SHP77 treated with DMSO at 0.1 percent for 48 hours (cell line): ENCODE results near the gene SERPINB10.
A peak's percentile ranks its signal among the peaks of the same experiment; 100 is the strongest.

Experiments
- DNase-seq: peaks from one replicate; lab custom pipeline; 2025; lab: John Stamatoyannopoulos, UW

The SERPINB10 gene

GRCh38 chr18:63907664-63908063 is at the start of gene SERPINB10:
TSS of gene SERPINB10 (plus strand) at chr18:63907958. CDS start at chr18:63915511, 7,553 bp downstream.
- no peak for DNase-seq

DNA sequence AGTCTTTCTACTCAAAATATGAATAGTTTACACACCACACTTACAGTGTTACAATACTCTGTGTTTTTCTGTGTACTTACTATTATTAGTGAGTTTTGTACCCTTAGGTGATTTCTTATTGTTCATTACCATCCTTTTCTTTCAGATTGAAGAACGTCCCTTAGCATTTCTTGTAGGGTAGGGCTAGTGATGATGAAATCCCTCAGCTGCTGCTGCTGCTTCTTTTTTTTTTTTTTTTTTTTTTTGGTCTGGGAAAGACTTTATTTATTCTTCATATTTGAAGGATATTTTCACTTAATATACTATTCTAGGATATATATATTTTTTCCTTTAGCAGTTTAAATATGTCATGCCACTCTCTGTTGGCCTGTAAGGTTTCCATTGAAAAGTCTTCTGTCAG is 49.3 kb upstream of the SERPINB10 start:
- no peak for DNase-seq

DNA sequence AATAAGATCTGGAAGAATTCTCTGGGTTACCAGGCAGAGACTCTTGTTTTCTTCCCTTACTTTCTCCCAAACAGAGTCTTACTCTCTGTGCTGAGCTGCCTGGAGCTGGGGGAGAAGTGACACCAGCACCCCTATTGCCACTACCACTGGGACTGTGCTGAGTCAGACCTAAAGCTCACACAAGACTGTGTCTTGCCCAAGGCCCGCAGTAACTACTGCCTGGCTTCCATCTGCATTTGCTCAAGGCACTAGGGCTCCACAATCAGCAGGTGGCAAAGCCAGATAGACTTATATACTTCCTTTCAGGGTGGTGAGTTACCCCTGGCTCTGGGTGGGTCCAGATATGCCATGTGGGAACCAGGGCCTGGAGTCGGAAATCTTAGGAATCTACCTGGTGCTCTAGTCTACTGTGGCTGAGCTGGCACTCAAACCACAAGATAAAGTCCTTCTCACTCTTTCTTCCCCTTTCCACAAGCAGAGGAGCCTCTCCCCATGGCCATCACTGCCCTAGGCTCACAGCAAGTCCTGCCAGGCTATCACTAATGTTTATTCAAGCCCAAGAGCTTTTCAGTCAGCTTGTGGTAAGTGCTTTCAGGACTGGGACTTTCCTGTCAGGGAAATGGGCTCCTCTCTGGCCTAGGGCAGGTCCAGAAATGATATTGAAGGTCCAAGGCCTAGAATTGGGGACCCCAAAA is 47.8 kb upstream of the SERPINB10 start:
- no peak for DNase-seq

GRCh38 chr18:63860531-63860930 is 47.2 kb upstream of the SERPINB10 start:
- DNase-seq = no peak

DNA sequence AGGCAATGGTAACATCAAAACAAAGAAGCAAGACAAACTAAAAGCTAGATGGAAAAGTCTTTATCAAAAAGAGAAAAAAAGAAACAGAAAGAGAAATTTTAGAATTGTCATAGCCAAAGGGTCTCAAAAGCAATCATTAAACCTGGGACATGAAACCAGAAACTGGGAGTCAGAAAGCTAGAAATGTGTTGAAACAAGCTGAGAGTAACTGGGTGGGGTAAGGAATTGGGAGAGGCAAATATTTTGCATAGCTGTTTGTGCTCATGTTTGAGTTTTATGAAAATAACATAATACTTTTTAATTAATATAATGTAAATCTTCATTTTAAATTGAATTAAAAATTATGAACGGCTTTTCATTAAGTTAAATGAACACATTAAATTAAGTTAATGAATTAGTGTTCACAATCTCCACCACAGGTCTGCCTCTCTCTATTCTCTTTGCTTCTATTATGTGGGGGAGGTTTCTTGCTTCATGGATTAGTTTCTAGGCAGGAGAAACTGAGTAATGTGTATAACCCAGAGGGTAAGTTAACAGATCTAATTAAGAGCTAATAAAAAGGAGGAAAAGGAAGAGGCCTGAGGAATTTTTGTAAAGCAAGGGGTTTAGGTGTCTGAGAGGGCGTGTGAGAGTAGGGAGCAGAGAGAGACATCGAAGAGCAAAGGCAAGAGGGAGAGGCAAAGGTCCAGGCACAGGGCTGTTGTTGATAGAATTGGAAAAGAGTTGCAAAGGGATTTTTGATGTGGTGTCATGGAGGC is 40.2 kb upstream of the SERPINB10 start:
- no peak for DNase-seq

DNA sequence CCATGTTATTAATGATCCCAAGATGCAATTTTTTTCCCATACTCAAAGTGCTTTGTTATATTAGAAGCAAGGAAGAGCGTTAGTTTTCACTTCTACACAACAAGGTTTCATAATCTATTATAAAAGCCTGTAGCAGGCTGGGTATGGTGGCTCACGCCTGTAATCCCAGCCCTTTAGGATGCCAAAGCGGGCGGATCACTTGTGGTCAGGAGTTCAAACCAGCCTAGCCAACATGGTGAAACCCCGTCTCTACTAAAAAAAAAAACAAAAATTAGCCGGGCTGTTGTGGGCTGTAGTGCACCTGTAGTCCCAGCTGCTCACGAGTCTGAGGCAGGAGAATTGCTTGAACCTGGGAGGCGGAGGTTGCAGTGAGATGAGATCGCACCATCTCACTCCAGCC is 39.2 kb upstream of the SERPINB10 start:
- DNase-seq = no peak

DNA sequence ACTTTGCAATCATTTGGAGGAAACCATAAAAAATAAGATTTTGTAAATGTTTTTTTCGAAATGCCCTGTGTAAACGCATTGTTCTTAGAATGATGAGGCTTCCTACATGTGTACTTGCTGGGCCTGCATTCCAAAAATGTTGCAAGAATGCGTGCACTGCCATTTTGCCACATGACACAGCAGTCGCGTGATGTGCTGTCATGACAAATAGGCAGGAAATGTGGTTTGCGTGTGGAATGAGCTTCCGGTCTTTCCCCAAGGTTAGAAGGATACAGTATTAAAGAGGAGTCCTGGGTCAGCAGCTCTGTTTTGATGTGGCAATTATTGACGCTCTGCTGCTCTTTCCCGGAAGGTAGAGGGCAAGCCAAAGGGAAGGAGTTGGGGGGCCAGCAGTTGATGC is 38.4 kb upstream of the SERPINB10 start:
- DNase-seq = no peak

- no peak for DNase-seq
These were observed 37.9 kb upstream of the SERPINB10 start for GRCh38 chr18:63869851-63870250.

DNA sequence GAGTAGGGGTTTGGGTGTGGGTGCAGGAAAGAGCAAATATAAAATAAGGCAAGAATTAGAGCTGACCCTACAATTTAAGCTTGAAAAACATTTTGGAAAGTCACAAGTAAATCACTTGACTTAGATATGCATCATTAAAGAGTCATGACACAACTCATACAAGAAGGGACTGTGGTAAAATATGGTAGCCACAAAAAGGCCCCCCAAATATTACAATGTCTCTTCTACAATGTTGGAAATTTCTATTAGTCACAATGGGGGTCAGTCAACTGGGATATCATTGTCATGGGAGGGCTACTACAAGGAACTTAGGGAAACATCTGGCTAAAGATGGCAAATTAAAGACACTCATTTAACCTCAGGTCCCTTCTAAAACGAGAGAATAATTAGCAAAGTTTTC is 35.9 kb upstream of the SERPINB10 start:
- DNase-seq = no peak

- no peak for DNase-seq
These were observed 35.2 kb upstream of the SERPINB10 start for GRCh38 chr18:63872586-63872985.

DNA sequence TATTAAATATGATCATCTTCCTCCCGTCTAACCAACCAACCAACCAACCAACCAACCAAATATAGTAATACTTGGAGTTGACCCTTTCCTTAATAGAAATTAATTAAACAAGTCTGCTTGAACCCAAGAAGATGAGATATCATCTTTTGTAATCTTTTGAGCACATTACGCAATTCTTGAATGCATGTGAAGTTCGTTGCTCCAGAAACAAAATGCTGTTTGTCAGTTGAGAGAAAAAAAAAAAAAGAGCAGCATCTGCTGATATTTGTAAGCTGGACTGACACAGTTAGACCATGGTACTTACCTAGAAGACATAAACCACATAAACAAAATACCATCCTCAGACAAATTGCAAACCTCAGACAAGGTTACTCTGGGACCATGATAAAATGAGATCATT is 29.4 kb upstream of the SERPINB10 start:
- no peak for DNase-seq

GRCh38 chr18:63878925-63879324 is 28.8 kb upstream of the SERPINB10 start:
- no peak for DNase-seq

DNA sequence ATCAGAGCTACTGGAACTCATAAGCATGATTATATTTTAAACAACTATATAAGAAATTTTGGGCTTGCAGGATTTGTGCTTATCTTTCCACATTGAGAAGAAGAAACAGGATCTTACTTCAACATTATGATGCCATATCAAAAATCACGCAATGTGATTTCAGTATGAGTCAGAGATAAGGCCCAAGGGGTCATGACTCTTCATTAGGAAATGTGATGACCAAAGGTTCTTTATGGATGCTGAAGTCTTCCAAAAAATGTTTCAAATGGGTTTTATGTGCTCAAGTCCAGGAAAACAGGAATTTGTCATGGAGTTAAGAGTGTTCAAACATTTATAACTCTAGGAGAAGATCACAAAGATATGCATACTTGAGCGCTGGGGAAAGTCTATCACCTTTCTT is 28.0 kb upstream of the SERPINB10 start:
- DNase-seq = no peak

GRCh38 chr18:63881851-63882250 is 25.9 kb upstream of the SERPINB10 start:
- DNase-seq = no peak

GRCh38 chr18:63882333-63883141 is 25.2 kb upstream of the SERPINB10 start:
- DNase-seq = no peak

- no peak for DNase-seq
These were observed 24.1 kb upstream of the SERPINB10 start for GRCh38 chr18:63883617-63884016.

DNA sequence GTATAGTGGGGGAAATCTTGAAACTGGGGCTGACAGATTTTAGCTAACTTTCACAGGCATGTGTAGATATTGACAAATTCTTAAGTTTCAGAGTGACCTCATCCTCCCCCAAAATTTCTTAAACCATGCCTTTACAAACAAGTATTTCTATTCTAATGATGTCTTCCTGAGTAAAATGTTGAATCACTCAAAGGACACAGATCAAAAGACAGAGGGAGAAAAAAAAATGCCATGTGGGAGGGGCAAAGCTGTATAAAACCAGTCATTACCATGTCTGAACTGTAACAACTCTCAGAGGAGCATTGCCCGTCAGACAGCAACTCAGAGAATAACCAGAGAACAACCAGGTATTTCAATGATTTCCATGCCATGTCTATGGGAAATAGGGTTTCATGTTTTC is 20.3 kb upstream of the SERPINB10 start, which contains the start of gene SERPINB2:
Gene SERPINB2 (plus strand): TSS at position 282 of the 400 bp plus-strand sequence. CDS start 3,740 bp downstream, outside the sequence.
- DNase-seq = no peak

DNA sequence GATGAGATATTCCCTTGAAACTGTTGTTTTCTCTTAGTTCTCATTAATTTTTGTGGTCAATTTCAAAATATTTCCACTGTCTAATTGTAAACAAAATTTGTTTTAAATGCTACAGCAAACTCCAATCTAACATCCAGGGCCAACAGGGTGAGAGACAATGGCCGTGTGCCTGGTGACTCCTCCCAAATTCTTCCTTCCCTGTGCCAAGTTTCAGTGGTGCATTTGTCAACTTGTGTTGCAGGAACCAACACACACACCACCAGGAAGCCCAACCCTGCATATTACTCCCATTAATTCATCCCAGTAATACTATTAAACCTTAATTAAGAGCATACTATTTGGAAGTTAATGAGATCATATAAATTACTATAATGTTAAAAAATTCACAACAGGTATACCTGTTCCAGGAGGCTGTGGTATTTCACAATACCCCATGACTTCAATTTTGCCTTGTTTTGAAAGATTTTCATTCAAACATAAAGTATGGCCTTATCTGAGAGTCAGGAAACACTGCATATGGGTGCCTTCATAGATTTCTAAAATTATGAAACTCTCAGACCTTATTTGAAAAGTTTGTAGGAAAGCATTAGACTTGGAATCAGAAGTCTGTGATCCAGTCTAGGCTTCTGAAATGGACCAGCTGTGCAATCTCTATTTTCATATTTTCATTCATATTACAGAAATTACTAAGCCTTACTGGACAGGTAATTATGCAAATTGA is 19.1 kb upstream of the SERPINB10 start:
- DNase-seq = no peak

DNA sequence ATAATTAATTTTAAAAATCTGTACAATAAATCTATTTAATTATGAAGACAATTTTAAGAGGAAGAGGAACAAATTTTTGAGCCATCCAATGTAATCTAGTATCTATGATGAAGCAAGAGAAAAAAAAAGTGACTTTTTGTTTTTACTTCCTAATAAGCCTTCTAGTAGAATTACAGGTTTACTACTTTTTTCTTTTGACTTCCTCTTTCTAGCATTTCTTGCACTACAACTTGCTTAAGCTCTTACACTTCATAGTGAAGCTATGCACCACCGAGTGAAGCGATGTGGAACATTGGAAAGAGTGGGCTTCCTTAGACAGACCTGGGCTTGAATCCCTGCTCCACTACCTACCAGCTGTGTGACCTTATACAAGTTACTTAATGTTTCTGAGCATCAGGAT is 18.1 kb upstream of the SERPINB10 start:
- no peak for DNase-seq

GRCh38 chr18:63890237-63890949 is 17.4 kb upstream of the SERPINB10 start:
- no peak for DNase-seq

- peak; percentile 13 for DNase-seq
These were observed 16.8 kb upstream of the SERPINB10 start for GRCh38 chr18:63890950-63891304.
